Measurements from ENCODE around the gene EFNA2.

The EFNA2 gene

DNA sequence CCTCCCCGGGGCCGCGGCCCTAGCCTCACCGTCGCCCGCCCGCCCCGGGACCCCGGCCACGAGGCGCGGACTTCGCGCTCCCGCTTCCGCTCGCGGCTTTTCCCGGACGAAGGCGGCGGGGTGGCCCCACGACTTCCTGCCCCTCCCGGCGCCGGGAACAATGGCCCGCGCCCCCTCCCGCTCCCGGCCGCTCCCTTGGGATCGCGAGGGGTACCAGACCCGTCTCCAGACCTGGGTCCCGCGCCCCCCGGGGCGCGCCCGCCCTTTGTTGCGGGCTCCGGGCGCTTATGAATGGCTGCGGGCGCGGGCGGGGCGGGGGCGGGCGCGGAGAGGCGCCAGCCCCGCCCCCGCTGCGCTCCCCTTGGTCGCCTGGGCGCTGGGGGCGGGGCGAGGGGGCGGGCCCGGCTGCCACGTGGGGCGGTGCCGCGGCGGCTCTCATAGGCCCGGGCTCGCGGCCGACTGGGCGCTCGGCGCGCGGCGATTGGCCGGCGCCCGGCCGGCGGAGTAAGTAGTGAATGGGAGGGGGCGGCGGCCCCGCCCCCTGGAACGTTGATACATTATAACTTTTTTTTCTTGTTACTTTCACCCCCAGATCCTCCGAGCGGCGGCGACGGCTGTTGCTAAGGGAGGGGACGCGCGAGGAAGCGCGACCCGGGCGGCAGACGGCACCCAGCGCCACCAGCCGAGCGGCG lies 36.2 kb upstream of the EFNA2 start:
- no peak for DNase-seq (ENCODE audit: low read depth)

DNA sequence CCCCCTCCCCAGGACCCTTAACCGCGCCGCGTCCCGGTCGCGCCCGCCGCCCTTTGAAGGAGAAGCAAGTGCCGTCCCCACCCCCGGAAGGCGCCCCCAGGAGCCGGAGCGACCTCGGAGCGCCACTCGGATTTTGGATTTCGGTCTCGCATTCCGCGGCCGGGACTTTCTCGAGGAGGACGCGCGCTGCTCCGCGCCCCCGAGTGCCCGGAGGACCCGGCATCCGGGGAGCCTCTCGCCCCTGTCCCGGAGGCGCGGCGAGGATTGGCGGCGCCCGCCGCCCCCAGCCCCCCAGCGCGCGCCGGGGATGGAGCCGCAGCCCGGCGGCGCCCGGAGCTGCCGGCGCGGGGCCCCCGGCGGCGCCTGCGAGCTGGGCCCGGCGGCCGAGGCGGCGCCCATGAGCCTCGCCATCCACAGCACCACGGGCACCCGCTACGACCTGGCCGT lies 35.7 kb upstream of the EFNA2 start:
- no peak for DNase-seq (ENCODE audit: low read depth)

DNA sequence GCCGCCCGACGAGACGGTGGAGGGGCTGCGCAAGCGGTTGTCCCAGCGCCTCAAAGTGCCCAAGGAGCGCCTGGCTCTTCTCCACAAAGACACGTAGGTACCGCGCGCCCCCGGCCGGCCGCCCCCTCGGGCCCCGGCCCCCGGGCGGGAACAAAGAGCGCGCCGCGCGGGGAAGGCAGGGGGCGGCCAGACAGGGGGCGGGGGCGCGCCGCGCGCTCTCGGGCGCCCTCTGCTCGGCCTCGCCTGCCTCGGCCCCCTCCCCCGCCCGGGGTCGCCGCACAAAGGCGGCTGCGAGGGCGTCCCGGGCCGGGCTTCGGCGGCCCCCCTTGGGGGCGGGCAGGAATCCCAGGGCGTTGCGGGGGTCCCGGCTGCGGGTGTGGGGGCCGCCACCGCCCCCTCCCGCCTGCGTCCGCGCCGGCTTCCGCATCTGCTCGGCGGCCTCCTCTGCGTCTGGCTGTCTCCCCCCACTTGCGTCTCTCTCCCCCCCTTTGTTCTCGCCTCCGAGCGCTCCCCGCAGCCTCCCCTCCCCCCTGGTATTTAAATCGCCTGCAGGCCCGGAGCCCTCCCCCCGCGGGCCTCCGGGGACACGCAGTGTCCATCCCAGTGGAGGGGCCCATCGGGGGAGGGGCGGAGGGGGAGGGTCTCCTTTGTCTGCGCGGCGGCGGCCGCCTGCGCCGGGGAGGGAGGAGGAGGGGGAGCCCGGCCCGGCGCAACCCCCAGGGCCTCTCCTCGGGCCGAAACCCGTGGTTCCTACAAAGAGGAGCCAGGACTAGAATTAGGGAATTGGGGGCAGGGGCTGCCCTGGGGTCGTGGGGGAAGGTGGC lies 35.0 kb upstream of the EFNA2 start:
- DNase-seq (ENCODE audit: low read depth) = no peak

DNA sequence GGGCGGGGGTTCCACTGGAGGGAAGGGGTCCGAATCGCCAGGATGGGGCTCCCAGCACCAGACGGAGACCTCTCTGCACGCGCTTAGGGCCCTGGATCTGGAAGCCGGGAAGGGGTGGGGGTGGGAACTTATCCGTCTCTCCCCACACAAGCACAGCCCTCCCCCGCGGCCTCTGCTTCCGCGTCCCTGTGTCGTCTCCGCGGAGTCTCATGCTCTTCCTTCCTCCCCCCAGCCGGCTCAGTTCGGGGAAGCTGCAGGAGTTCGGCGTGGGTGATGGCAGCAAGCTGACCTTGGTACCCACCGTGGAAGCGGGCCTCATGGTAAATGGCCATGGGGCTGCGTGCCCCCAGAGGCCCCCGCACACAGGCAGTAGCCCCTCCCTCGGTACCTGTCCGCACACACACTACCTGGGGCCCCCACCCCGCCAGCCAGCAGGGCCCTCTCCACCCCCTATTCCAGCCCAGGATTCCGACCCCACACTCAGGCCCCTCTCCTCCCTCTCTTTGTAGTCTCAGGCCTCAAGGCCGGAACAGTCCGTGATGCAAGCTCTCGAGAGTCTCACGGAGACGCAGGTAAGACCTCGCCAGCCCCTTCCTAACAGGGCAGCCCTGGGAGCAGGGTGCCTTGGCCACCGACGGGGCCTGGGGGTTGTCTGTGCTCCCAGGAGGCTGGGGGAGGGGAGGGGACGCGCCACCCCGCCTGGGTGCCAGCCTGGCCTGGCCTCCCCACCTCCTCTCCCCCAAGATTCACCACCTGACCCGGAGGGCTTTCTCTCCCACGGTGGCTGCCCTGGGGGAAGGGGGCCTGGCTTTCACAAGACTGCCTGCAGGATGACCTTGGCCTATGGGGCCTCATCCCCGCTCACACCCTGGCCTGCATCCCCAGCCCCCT lies 34.1 kb upstream of the EFNA2 start:
- DNase-seq (ENCODE audit: low read depth) = no peak

DNA sequence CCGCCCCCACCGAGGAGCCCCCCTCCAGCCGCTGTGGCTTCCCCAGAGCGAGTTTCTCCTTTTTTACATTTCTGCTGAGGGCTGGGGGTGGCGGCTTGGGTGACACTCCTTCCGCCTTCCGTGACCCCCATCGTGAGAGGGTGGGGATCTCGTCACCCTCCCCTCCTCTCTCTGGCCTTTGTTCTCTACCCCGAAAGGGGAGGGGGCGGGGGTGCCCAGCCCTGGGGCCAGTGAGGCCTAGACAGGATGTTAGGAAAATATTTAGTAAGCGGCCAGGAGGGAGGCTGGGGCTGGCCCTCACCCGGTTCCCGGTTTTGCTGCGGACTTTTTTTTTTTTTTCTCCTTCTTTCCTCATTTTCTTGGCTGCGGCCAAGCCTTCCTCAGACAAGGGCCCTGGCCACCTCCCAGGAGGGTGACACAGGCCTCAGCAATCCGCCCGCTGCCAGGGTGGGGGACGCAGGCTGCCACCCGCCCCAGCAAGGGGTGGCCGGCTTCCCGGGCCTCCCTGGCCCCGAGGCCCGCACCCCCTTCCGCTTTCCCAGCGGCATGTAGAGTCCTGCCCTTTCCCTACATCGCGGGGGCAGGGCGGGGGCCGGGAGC lies 33.4 kb upstream of the EFNA2 start:
- peak; percentile 84 for DNase-seq (ENCODE audit: low read depth)

DNA sequence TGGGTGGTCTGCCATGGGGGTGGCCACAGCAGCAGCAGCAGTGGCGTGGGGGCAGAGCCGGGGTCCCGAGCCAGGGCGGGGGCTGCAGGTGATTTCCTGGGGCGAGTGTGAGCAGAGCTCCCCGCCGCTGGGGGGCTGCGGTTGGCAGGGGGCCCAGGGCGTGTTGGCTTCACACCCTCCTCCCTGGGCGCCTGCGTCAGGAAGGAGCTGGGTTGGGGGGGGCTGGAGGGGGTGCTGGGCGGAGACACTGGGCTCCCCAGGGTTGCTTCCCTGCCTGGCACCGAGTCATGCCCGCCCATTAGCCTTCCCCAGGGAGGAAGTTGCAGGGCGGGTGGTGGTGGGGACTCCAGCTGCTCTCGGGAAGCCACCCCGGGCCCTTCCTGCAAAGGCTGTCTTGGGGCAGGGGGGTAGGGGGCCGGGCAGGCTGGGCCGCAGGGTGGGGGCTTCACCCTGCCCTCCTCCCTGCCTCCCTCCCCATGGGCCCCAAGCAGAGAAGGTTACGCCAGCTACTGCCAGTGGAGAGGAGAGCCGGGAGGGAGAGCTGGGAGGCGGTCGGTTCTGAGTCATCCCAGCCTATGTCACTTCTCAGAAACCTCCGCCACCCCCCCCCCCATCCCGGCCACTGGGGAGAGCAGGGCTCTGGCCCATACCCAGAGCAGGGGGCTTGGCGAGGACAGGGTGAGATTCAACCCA lies 32.7 kb upstream of the EFNA2 start:
- DNase-seq (ENCODE audit: low read depth) = peak; percentile 76

DNA sequence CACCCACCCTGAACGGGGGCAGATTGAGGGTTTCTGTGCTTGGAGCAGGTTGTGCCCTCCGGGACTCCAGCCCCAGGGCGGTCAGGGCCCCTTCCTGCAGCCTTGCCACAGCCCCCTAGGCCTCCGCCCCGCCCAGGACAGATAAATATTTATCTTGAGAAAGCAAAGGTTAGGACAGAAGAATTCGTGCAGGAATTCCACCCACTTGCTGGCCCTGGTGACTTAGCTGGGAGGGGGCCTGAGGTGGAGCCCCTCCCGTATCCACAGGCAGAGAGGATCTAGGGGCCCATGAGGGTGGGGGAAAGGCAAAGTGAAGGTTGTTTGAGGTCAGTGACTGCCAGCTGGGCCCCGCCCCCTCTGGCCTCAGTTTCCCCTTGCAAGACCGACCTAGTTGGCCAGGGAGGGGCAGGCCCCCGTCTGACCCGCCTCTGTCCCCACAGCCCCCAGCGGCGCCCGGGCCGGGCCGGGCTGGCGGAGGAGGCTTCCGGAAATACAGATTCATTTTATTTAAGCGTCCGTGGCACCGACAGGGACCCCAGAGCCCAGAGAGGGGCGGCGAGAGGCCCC lies 32.1 kb upstream of the EFNA2 start:
- DNase-seq (ENCODE audit: low read depth) = no peak

DNA sequence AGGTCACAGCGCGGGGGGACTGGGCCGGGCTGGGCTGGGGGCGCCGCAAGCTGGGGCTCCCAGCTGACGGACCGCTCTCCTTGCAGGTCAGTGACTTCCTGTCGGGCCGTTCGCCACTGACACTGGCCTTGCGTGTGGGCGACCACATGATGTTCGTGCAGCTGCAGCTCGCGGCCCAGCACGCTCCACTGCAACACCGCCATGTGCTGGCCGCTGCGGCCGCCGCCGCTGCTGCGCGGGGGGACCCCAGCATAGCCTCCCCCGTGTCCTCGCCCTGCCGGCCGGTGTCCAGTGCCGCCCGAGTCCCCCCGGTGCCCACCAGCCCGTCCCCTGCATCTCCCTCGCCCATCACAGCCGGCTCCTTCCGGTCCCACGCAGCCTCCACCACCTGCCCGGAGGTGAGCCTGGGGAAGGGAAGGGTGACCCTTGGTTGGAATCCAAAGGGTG lies 31.6 kb upstream of the EFNA2 start:
- DNase-seq (ENCODE audit: low read depth) = no peak

DNA sequence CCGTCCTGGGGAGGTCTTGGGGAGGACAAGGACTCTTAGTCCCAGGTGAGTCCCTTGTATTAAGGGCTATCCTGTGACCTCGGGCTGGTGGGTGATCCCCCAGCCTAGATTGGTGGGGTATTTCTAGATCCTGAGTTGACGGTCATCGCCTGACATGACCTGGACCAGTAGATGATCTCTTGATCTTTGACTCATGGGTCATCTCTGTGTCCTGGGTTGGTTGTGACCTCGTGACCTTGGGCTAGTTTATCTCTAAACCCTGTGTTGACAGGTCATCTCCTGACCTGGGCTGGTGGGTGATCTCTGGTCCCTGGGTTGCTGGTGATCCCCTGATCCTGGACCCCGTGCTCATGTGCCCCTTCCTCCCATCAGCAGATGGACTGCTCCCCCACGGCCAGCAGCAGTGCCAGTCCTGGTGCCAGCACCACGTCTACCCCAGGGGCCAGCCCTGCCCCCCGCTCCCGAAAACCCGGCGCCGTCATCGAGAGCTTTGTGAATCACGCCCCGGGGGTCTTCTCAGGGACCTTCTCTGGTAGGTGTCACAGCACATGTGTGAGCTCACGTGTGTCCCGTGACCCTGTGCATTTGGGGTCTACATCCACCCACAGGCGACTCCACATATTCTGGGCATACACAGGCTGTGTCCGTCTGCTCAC lies 31.0 kb upstream of the EFNA2 start:
- no peak for DNase-seq (ENCODE audit: low read depth)

DNA sequence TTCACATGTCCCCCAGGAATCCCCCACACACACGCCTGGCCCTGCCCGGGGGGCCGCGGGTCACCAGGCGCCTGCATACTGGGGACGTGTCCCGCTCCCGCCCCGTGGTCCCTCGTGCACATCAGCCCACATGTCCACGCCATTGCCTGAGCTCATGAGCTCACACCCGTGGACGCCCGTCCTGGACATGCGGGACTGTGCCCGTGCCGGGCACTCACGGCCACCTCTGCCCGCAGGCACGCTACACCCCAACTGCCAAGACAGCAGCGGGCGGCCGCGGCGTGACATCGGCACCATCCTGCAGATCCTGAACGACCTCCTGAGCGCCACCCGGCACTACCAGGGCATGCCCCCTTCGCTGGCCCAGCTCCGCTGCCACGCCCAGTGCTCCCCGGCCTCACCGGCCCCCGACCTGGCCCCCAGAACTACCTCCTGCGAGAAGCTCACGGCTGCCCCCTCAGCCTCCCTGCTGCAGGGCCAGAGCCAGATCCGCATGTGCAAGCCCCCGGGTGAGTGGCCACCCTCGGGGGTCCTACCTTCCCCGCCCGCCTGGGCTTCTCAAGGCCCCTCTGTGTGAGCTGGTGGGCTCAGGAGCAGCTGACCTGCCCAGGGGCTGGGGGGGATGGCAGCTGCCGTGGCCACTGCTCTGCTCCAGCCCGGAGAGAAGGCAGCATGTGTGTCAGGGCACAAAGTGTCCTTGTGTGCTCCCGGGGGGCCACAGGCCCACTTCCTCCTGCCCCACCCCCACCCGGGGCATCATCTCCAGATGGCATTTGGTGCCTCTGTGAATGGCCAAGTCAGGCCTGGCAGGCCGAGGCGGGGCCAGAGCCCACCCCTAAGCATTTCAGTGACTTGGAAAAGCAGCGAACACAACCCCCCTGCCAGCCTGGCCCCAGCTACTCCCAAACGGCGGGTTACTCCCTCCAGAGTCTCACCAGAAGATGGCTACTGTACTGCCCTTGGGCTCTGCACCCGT lies 30.2 kb upstream of the EFNA2 start:
- DNase-seq (ENCODE audit: low read depth) = no peak

DNA sequence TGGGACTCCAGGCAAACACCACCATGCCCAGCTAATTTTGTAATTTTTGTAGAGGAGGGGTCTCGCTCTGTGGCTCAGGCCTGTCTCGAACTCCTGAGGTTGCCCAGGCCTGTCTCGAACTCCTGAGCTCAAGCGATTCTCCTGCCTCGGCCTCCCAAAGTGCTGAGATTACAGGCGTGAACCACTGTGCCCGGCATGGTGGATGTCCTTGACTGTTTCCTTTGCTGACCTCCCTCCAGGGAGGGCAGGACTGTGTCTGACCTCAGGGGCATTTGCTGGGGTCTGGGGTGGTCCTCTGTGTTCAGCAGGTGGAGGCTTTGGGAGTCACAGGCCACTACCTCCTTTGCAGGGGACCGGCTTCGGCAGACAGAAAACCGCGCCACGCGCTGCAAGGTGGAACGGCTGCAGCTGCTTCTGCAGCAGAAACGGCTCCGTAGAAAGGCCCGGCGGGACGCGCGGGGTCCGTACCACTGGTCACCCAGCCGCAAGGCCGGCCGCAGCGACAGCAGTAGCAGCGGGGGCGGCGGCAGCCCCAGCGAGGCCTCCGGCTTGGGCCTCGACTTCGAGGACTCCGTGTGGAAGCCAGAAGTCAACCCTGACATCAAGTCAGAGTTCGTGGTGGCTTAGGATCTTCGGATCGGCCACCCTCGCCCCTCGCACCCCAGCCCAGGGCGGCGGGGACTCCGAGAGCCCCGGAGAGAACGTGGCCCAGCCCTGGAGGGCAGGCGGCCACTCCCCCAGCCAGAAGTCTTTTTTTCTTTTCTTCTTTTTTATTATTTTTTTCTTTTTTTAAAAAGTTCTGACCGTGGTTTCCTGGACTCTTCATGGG lies 28.8 kb upstream of the EFNA2 start:
- no peak for DNase-seq (ENCODE audit: low read depth)

DNA sequence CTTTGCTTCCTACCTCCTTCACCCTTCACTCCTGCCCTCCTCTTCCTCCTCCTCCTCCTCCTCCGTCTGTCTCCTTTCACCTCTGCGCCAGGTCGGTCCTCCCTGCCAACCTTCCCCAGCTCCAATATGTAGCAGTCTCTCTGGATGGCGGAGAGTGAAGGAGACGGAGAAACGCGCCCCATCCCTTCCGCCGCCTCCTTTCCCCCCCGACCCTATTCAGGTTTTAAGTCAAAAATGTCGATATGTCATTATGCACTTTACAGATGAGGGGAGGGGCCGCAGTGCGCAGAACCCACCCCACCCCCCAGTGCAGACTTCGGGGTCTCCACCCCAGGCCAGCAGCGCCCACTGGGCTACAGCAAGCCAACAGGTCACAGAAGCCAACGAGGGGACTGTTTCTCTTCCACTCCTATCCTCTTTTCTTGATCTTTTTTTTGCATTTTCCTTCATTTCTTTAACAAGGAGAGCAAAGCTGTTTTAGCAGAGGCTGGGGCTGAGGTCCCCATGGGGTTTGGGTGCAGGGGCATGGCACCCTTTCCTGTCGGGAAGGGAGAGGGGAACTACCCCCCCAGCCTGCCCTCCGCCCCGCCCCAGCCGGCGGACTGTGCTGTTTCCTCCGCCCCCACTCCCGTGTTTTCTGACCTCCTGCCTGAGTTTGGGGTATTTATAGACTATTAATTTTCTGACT lies 28.1 kb upstream of the EFNA2 start:
- DNase-seq (ENCODE audit: low read depth) = no peak

DNA sequence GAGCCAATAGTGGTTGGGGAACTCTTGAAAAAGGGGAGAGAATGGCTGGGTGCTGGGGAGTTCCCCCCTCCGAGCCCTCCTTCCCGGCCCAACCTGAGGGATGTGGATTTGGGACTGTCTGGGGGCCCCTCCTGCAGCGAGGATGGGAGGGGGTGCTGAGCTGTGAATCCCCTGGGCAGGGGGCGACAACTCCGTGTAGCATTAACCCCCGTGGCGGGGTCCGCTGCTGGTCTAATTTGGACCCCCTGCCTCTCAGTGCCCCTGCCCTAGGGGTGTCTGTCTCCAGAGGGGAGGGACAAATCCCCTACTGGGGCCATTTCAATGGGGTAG lies 27.5 kb upstream of the EFNA2 start:
- DNase-seq (ENCODE audit: low read depth) = no peak

DNA sequence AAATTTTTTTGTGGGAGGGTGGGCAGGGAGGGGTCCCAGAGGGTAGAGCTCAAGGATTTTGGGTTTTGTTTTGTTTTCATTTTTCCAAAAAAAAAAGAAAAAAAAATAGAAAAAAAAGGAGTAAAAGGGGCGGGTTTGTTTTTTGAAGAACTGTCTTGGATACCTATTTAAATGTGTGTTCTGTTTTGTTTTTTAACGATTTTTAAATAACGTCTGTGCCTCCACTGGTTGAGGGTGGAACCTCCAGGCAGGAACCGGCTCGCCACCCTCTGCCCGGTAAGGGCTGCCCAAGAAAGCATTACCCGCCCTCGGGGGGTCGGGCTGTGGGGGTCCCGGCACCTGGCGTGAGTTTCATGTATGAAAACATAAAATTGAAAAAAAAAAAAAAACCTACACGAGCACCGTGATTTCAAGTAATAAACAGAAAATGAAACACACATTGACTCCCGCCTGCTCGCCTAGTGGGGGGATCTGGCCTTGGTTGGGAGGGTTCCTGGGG lies 26.9 kb upstream of the EFNA2 start:
- DNase-seq (ENCODE audit: low read depth) = no peak

DNA sequence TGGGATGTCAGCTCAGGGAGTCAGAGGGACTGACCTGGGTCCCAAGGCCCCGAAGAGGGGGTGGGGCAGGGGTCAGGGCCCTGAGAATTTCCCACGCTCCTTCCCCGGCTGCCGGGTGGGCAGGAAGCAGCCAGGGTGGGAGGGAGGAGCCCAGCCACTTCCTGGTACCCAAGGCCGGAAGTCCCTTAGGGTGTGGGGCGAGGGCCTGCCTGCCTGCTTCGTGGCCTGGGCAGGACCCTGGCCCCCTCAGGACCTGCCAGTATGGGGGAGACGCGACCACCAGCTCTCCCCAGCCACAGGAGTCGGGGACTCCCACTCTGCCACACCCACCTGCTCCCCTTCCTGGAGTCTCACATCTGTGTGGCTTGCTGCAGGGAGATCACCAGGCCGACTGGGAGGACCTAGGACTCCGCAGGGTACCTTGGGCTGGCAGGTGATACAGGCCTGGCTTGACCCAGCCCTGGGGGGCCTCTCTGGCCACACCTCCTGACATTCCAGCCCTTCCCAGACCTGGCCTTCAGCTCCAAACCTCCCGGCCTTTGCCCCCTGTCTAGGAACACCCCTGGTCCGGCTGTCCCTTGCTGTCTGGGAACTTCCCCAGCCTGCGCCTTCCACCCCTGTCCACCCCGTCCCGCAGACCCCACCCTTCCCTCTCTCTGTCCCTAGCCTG lies 26.3 kb upstream of the EFNA2 start:
- DNase-seq (ENCODE audit: low read depth) = no peak

DNA sequence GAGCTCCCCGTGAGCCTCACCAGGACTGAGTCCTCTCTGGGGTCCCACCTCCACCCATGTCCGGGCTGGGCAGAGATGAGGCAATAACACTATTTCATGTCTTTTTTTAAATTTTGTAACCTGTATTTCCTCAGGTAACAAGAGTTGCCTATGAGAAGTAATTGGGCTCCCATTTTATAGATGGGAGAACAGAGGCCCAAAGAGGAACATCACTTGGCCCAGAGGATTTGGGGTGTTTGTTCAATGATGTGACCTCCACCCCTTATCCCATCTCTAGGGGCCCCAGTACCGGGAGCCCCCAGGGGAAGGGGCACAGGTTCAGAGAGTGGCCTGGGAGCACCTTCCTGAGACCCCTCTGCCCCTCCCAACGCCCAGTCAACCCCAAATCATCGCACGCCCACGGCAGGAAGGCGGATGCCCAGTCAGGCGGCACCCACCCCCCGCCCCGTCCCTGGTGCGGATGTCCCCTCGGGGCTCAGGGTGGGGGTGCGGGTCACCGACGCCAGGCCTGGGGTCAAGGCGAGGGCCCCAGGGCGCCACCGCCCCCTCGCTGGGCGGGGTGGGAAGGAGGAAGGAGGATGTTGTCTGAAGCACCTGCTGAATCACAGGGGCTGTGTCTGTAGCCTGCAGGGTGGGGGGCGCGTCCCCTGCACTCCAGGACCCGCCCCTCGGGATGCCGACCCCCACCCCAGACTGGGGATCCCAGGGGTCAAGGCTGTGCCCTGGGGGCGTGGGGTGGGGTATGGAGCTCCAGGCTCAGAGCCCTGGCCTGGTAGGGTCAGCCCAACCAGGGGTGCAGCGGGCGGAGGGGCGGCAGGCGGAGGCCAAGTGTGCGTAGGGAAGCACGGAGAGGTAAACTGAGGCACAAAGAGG lies 25.6 kb upstream of the EFNA2 start:
- DNase-seq (ENCODE audit: low read depth) = no peak
